Common myeloid progenitor, CD34-positive (primary cell): ENCODE results near the gene HPDL.

Experiments used
- CTCF ChIA-PET: fragments of 350-600 bp; sonication (Branson Sonifier 250); formaldehyde crosslinking; loops from one replicate; lab custom pipeline; 2021; ENCODE audit warnings: antibody characterized with exemption; lab: Charles Lee
- POLR2A ChIA-PET: fragments of 350-600 bp; sonication (Branson Sonifier 250); formaldehyde crosslinking; loops from one replicate; lab custom pipeline; 2021; ENCODE audit warnings: antibody characterized with exemption; lab: Charles Lee
- DNase-seq, 3 donors: peaks; one replicate each; pipeline versions ENCODE4 v3.0.0 to v3.0.0-alpha.2; 2013
- H3K27ac ChIP-seq, 2 experiments: 1 replicate in 1 of 2; 2 replicates in 1 of 2; pipeline ENCODE4 v1.7.0; 2013; ENCODE audit warnings: inconsistent platforms in 2 of 2, low read length in 2 of 2, mild to moderate bottlenecking in 2 of 2, low read depth in 1 of 2, moderate library complexity in 1 of 2; ENCODE audit not compliant: severe bottlenecking in 2 of 2, insufficient read depth in 1 of 2, poor library complexity in 1 of 2
- H3K27me3 ChIP-seq, 5 experiments: replicated peaks in 2 of 5; 1 replicate in 3 of 5; 2 replicates in 2 of 5; pipeline versions ENCODE4 v1.6.1 to v1.7.0; 2013; ENCODE audit warnings: low read length in 4 of 5, mild to moderate bottlenecking in 2 of 5, moderate library complexity in 2 of 5, inconsistent platforms in 1 of 5; ENCODE audit not compliant: insufficient read depth in 5 of 5, control insufficient read depth in 4 of 5
- H3K36me3 ChIP-seq, 4 experiments: 1 replicate in 2 of 4; 2 replicates in 2 of 4; pipeline versions ENCODE4 v1.6.1 to v1.7.0; 2013; ENCODE audit warnings: low read length in 3 of 4, control low read depth in 1 of 4, mild to moderate bottlenecking in 1 of 4; ENCODE audit not compliant: control insufficient read depth in 4 of 4, insufficient read depth in 4 of 4
- H3K4me1 ChIP-seq, 4 experiments: 1 replicate in 3 of 4; 2 replicates in 1 of 4; pipeline versions ENCODE4 v1.6.1 to v1.7.1; 2013; ENCODE audit warnings: low read length in 3 of 4, mild to moderate bottlenecking in 3 of 4, control low read depth in 1 of 4, inconsistent platforms in 1 of 4, moderate library complexity in 1 of 4; ENCODE audit not compliant: control insufficient read depth in 4 of 4, insufficient read depth in 4 of 4; ENCODE audit errors: control extremely low read depth in 1 of 4
- H3K4me3 ChIP-seq, 7 experiments: 1 replicate in 4 of 7; 2 replicates in 3 of 7; pipeline versions ENCODE4 v1.5.1 to v1.7.0; 2013; ENCODE audit warnings: mild to moderate bottlenecking in 7 of 7, low read length in 6 of 7, moderate library complexity in 6 of 7, inconsistent platforms in 2 of 7, low read depth in 2 of 7, control low read depth in 1 of 7; ENCODE audit not compliant: insufficient read depth in 4 of 7, control insufficient read depth in 1 of 7; ENCODE audit errors: extremely low read depth in 1 of 7
- H3K9me3 ChIP-seq, 5 experiments: 1 replicate in 4 of 5; 2 replicates in 1 of 5; pipeline versions ENCODE4 v1.6.1 to v1.7.1; 2013; ENCODE audit warnings: low read length in 4 of 5, mild to moderate bottlenecking in 2 of 5, inconsistent platforms in 1 of 5, low read depth in 1 of 5, moderate library complexity in 1 of 5; ENCODE audit not compliant: control insufficient read depth in 4 of 5, insufficient read depth in 2 of 5; ENCODE audit errors: control extremely low read depth in 1 of 5
- WGBS: methylation state at CpG from one replicate; pipeline ENCODE4 v1.1.5; 2013; ENCODE audit not compliant: insufficient coverage; 5-methylcytosine and 5-hydroxymethylcytosine counted together

HPDL gene

GRCh38 chr1:45339789-45340558 is 13.3 kb downstream of the HPDL start, which contains the start of the genes MUTYH and TOE1:
Gene MUTYH (minus strand): TSS chr1:45340440. CDS start chr1:45334505, 5,935 bp downstream.
Gene TOE1 (plus strand): TSS chr1:45340170. CDS start chr1:45340253, 83 bp downstream.
- peaks cover 12 to 42% (median 33%) of the 10 kb centered on the region in 4 experiments for H3K36me3 ChIP-seq
- H3K27me3 ChIP-seq: no peaks in the 10 kb centered on the region
- H3K27ac ChIP-seq: peak within 1 kb of the TSS; percentile 92 to 96
- peak within 1 kb of the TSS; percentile 49 to 95 (median 91) for H3K4me3 ChIP-seq
- H3K4me1 ChIP-seq: peaks cover 15 to 38% (median 34%) of the 10 kb centered on the region in 4 experiments
- POLR2A ChIA-PET: interaction anchor here (0.5 to 2.7 kb wide), 17 partner anchors 8 to 1062 kb away, joined by 3 to 18 read pairs (median 3); partner anchors contain the start of genes EIF2B3, HECTD3, HPDL and PRDX1
- peak; percentile 90 to 95 (median 93) for DNase-seq
- no peaks in the 10 kb centered on the region for H3K9me3 ChIP-seq
- WGBS: under 1% methylated on average over 54 of the region's 70 CpGs
- CTCF ChIA-PET: interaction anchor here (0.7 to 4.5 kb wide), 14 partner anchors 9 to 328 kb away, joined by 3 to 23 read pairs (median 6); partner anchors contain the start of genes HECTD3, HPDL and UROD

GRCh38 chr1:45340816-45341466 is 14.2 kb downstream of the HPDL start:
- peaks cover 13 to 52% (median 41%) of the 10 kb centered on the region in 4 experiments for H3K36me3 ChIP-seq
- H3K4me3 ChIP-seq: peak overlapping the region; percentile 49 to 95 (median 91)
- no peaks in the 10 kb centered on the region for H3K27me3 ChIP-seq
- 0% methylated on average over 1 of the region's 6 CpGs for WGBS
- H3K4me1 ChIP-seq: peaks cover 15 to 38% (median 33%) of the 10 kb centered on the region in 4 experiments
- H3K27ac ChIP-seq: peak overlapping the region; percentile 92 to 96
- ChIA-PET CTCF (interaction anchor here (1.1 to 4.5 kb wide), 11 partner anchors 8 to 329 kb away, joined by 3 to 23 read pairs (median 6); partner anchors contain the start of genes HECTD3 and UROD), POLR2A (interaction anchor here (0.7 to 2.7 kb wide), 8 partner anchors 8 to 709 kb away, joined by 3 to 18 read pairs (median 3); partner anchors contain the start of genes HPDL, TESK2 and UROD)
- no peaks in the 10 kb centered on the region for H3K9me3 ChIP-seq
- peak in 2 of 3 donors; percentile 37 to 44 for DNase-seq

DNA sequence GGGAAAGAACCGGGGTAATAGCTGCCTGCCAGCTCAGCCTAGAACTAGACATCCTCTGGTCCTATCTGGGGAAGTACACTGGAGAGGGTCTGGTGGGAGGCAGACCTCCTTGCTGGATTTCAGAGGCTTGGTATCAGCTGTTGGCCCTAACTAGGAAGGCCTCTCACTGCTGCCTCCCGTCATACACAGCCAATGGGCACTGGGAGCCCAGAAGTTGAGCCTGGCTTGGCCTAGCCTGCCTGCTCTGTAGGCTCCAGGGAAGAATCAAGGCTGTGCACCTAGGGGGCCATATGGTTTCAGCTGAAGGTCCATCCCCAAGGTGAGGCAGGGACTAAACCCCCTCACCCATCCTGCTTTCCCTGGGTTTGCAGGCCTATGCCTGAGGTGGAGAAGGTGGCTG is 17.8 kb downstream of the HPDL start:
- no peak for DNase-seq
- WGBS: 100% methylated on average over 2 of the region's 2 CpGs
- Histone ChIP-seq H3K36me3 (peaks cover 14 to 56% (median 47%) of the 10 kb centered on the region in 4 experiments), H3K4me3 (no peak overlapping the region), H3K27ac (no peak overlapping the region), H3K4me1 (peaks cover 15 to 33% (median 25%) of the 10 kb centered on the region in 4 experiments), H3K9me3 (no peaks in the 10 kb centered on the region), H3K27me3 (no peaks in the 10 kb centered on the region)
- POLR2A ChIA-PET: no interaction called here
- CTCF ChIA-PET: interaction anchor here (0.6 to 1.1 kb wide), 3 partner anchors 16 to 326 kb away, joined by 3 read pairs; no protein-coding TSS in a partner anchor

DNA sequence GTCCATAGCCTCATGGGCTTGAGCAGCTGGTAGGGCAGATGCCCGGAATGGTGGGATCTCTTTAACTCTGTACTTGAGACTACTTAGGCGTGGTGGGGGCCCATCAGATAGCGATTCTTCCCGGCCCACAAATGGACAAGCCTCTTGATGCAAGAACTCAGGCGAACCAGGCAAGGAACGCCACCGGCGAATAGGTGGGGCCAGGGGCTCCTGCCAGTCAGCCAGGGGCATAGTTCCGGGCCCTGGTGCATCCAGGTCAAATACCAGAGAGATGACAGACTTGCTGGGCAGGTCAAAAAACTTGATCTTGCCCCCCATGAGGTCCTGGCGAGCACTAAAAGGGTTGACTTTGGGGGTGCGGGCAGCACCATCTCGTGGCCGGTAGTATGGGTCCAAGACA is 18.3 kb downstream of the HPDL start:
- no peaks in the 10 kb centered on the region for H3K9me3 ChIP-seq
- no peak overlapping the region for H3K27ac ChIP-seq
- 93% methylated on average over 13 of the region's 13 CpGs for WGBS
- DNase-seq: no peak
- CTCF ChIA-PET: interaction anchor here (0.7 to 6.9 kb wide), 3 partner anchors 14 to 326 kb away, joined by 3 to 46 read pairs (median 3); no protein-coding TSS in a partner anchor
- no peak overlapping the region for H3K4me3 ChIP-seq
- H3K27me3 ChIP-seq: no peaks in the 10 kb centered on the region
- POLR2A ChIA-PET: no interaction called here
- peaks cover 14 to 56% (median 47%) of the 10 kb centered on the region in 4 experiments for H3K36me3 ChIP-seq
- H3K4me1 ChIP-seq: peaks cover 15 to 33% (median 24%) of the 10 kb centered on the region in 4 experiments

- ChIA-PET CTCF (interaction anchor here (6.9 kb wide), 1 partner anchor 13 kb away, joined by 46 read pairs; no protein-coding TSS in a partner anchor), POLR2A (no interaction called here)
- Histone ChIP-seq H3K27me3 (no peaks in the 10 kb centered on the region), H3K4me1 (peaks cover 6 to 20% (median 16%) of the 10 kb centered on the region in 4 experiments), H3K4me3 (no peak overlapping the region), H3K27ac (no peak overlapping the region), H3K9me3 (no peaks in the 10 kb centered on the region), H3K36me3 (peaks cover 14 to 54% (median 47%) of the 10 kb centered on the region in 4 experiments)
- no peak for DNase-seq
- no CpG with 5 or more reads among the region's 2 CpGs for WGBS
Measured at GRCh38 chr1:45346473-45346872, 19.8 kb downstream of the HPDL start.

- Histone ChIP-seq H3K36me3 (peaks cover 7 to 38% (median 33%) of the 10 kb centered on the region in 4 experiments), H3K9me3 (no peaks in the 10 kb centered on the region), H3K27ac (no peak overlapping the region), H3K27me3 (no peaks in the 10 kb centered on the region), H3K4me3 (no peak overlapping the region), H3K4me1 (peaks cover 0 to 7% (median 3%) of the 10 kb centered on the region in 4 experiments)
- CTCF ChIA-PET: interaction anchor here (1.0 to 6.9 kb wide), 7 partner anchors 8 to 335 kb away, joined by 3 to 46 read pairs (median 5); partner anchors contain the start of genes MMACHC, MUTYH, TOE1 and UROD
- 100% methylated on average over 1 of the region's 2 CpGs for WGBS
- DNase-seq: no peak
- POLR2A ChIA-PET: interaction anchor here (1.3 kb wide), 1 partner anchor 8 kb away, joined by 6 read pairs; the partner anchor contains the start of genes MUTYH and TOE1
Measured at GRCh38 chr1:45348020-45348419, 21.3 kb downstream of the HPDL start.
